Tibial artery (tissue), 4 donors: Measurements from ENCODE around the gene TGFB1I1.

Source experiments
- DNase-seq, 2 donors: peaks; one replicate each; pipeline ENCODE4 v3.0.0-alpha.2; 2019
- H3K27ac ChIP-seq, 2 donors: fragments of 200-600 bp; sonication (generic) in 1 of 2; 1 replicate in 1 of 2; 2 replicates in 1 of 2; pipeline ENCODE4 v1.5.1; 2018 to 2019; ENCODE audit warnings: mild to moderate bottlenecking in 1 of 2
- H3K27me3 ChIP-seq, 2 donors: fragments of 200-600 bp; sonication (generic) in 1 of 2; one replicate each; pipeline versions ENCODE4 v1.5.1 to v1.6.0; 2016 to 2019
- H3K36me3 ChIP-seq, 3 donors: fragments of 200-600 bp; sonication (generic) in 2 of 3; one replicate each; pipeline ENCODE4 v1.5.1; 2016 to 2019; ENCODE audit warnings: mild to moderate bottlenecking in 2 of 3
- H3K4me1 ChIP-seq, 4 donors: fragments of 200-600 bp; sonication (generic) in 2 of 4; 1 replicate in 3 of 4; 2 replicates in 1 of 4; pipeline ENCODE4 v1.5.1; 2016 to 2019
- H3K4me3 ChIP-seq, 2 donors: fragments of 200-600 bp; sonication (generic) in 1 of 2; 1 replicate in 1 of 2; 2 replicates in 1 of 2; pipeline ENCODE4 v1.5.1; 2018 to 2019; ENCODE audit warnings: mild to moderate bottlenecking in 2 of 2
- H3K9me3 ChIP-seq, 3 donors: fragments of 200-600 bp; sonication (generic) in 1 of 3; one replicate each; pipeline ENCODE4 v1.5.1; 2016 to 2019
- intact Hi-C: fragments of 100-400 bp; cut with DNase I; formaldehyde crosslinking; loops from one replicate; pipeline ENCODE4 v1.15.0; 2023; ENCODE audit warnings: low total_unique reads
- TF ChIP-seq, protein P1 (sequence below), 2 experiments: fragments of 200-600 bp in 1 of 2; fragments of 450-650 bp in 1 of 2; IDR thresholded peaks; one replicate each; pipeline ENCODE4 v1.5.1; 2017 to 2019; ENCODE audit warnings: antibody characterized with exemption in 2 of 2, mild to moderate bottlenecking in 1 of 2, moderate library complexity in 1 of 2

The TGFB1I1 gene

DNA sequence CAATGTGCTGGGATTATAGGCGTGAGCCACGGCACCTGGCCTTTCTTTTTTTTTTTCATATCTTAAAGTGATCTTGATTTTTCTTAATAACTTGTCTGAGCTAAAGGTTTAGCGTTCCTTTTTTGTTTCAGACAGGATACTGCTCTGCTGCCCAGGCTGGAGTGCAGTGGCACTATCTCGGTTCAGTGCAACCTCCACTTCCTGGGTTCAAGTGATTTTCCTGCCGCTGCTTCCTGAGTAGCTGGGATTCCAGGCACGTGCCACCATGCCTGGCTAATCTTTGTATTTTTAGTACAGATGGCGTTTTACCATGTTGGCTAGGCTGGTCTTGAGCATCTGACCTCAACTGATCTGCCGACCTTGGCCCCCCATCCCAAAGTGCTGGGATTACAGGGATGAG lies 32.2 kb downstream of the TGFB1I1 start:
- H3K27me3 ChIP-seq: no peaks in the 10 kb centered on the region
- H3K4me3 ChIP-seq: no peak overlapping the region
- intact Hi-C loops: loop anchor here (10.0 kb wide), 1 partner anchor 319 kb away; the partner anchor contains the start of gene FUS
- H3K9me3 ChIP-seq: no peaks in the 10 kb centered on the region
- peaks cover 5 to 26% (median 6%) of the 10 kb centered on the region in 3 donors for H3K36me3 ChIP-seq
- no peak for DNase-seq
- TF ChIP-seq, protein P1, sequence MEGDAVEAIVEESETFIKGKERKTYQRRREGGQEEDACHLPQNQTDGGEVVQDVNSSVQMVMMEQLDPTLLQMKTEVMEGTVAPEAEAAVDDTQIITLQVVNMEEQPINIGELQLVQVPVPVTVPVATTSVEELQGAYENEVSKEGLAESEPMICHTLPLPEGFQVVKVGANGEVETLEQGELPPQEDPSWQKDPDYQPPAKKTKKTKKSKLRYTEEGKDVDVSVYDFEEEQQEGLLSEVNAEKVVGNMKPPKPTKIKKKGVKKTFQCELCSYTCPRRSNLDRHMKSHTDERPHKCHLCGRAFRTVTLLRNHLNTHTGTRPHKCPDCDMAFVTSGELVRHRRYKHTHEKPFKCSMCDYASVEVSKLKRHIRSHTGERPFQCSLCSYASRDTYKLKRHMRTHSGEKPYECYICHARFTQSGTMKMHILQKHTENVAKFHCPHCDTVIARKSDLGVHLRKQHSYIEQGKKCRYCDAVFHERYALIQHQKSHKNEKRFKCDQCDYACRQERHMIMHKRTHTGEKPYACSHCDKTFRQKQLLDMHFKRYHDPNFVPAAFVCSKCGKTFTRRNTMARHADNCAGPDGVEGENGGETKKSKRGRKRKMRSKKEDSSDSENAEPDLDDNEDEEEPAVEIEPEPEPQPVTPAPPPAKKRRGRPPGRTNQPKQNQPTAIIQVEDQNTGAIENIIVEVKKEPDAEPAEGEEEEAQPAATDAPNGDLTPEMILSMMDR (IDR thresholded peaks at IDR 0.05): no peak
- H3K27ac ChIP-seq: no peak overlapping the region
- H3K4me1 ChIP-seq: peaks cover 0 to 31% (median 16%) of the 10 kb centered on the region in 4 donors

DNA sequence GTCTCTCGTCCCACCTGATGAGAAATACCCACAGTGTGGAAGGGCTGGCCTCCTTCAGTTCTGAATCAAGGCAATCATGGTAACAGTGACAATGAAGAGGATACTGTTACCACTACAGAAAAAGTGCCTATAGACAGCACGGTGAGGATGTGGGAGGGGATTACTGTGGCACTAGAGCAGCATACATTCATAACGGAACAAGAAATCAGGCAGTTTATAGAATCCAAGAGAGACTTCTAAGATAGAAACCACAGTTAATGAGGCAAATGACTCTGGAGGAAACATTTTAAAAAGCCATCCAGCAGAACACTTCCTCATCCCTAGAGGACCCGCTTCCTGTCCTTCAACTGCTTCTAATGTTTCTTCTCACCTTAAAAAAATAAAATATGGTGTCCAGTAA lies 33.5 kb downstream of the TGFB1I1 start:
- Histone ChIP-seq H3K36me3 (peaks cover 0 to 13% (median 0%) of the 10 kb centered on the region in 3 donors), H3K4me3 (no peak overlapping the region), H3K27me3 (no peaks in the 10 kb centered on the region), H3K27ac (no peak overlapping the region), H3K9me3 (no peaks in the 10 kb centered on the region), H3K4me1 (peaks cover 0 to 39% (median 18%) of the 10 kb centered on the region in 4 donors)
- no peak for DNase-seq
- intact Hi-C loops: loop anchor here (10.0 kb wide), 1 partner anchor 321 kb away; the partner anchor contains the start of gene FUS
- TF ChIP-seq, protein P1 (IDR thresholded peaks at IDR 0.05): no peak

GRCh38 chr16:31507617-31507928 lies 35.6 kb downstream of the TGFB1I1 start:
- H3K27ac ChIP-seq: peak overlapping the region; percentile 89 to 92
- DNase-seq: no peak
- H3K4me3 ChIP-seq: peak overlapping the region; percentile 80 to 94
- no peaks in the 10 kb centered on the region for H3K27me3 ChIP-seq
- TF ChIP-seq, protein P1 (IDR thresholded peaks at IDR 0.05): no peak
- intact Hi-C loops: loop anchor here (10.0 kb wide), 1 partner anchor 323 kb away; the partner anchor contains the start of gene FUS
- H3K9me3 ChIP-seq: no peaks in the 10 kb centered on the region
- H3K4me1 ChIP-seq: peaks cover 0 to 34% (median 17%) of the 10 kb centered on the region in 4 donors
- H3K36me3 ChIP-seq: peaks cover 0 to 11% (median 0%) of the 10 kb centered on the region in 3 donors

- Histone ChIP-seq H3K4me1 (peaks cover 0 to 29% (median 15%) of the 10 kb centered on the region in 4 donors), H3K27me3 (no peaks in the 10 kb centered on the region), H3K27ac (peak within 1 kb of the TSS; percentile 89 to 92), H3K9me3 (no peaks in the 10 kb centered on the region), H3K4me3 (peak within 1 kb of the TSS; percentile 80 to 94), H3K36me3 (peaks cover 0 to 11% (median 0%) of the 10 kb centered on the region in 3 donors)
- peak; percentile 91 to 94 for DNase-seq
- intact Hi-C loops: loop anchor here (10.0 kb wide), 1 partner anchor 323 kb away; the partner anchor contains the start of gene FUS
- TF ChIP-seq, protein P1 (IDR thresholded peaks at IDR 0.05): no peak
Observed at GRCh38 chr16:31507929-31508705, 36.2 kb downstream of the TGFB1I1 start, which contains the start of gene RUSF1. Gene RUSF1, minus strand, starts transcription at chr16:31508391. Its CDS starts 18 bp downstream, at chr16:31508373.

DNA sequence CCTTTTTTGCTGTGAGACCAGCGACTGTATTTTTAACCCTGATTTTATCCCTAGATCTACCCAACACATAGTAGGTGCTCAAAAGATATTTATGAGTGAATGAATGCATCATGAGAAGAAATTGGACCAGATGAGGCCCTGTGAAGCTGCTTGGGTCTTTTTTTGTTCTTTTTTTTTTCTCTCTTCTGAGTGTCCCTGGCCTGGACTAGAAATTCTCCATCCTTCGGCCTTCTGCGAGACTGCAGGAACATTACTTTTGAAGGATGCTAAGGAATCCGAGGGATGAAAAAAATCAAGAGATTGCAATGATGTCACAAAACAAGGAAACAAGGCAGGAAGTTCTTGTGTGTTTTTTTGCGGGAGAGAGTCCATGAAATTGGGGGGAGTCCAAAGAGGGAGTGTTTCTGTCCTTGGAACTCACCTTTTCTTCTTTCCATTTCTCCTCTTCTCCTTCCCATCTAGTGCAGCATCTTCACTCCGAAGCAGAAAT lies 36.8 kb downstream of the TGFB1I1 start:
- TF ChIP-seq, protein P1 (IDR thresholded peaks at IDR 0.05): no peak
- DNase-seq: no peak

More for the DNA sequence above, 36.8 kb downstream of the TGFB1I1 start:
- H3K4me3 ChIP-seq: peak overlapping the region; percentile 80 to 94
- H3K4me1 ChIP-seq: peaks cover 0 to 25% (median 14%) of the 10 kb centered on the region in 4 donors
- H3K27ac ChIP-seq: peak overlapping the region; percentile 89 to 92
- H3K36me3 ChIP-seq: peaks cover 0 to 11% (median 0%) of the 10 kb centered on the region in 3 donors
- no peaks in the 10 kb centered on the region for H3K27me3 ChIP-seq
- H3K9me3 ChIP-seq: no peaks in the 10 kb centered on the region
- intact Hi-C loops: loop anchor here (10.0 kb wide), 1 partner anchor 324 kb away; the partner anchor contains the start of gene FUS
